NCI-H524 treated with DMSO at 0.1 percent for 48 hours (cell line): ENCODE measurements around the gene PRR27.
"Not testable (repeated sequence)": the region's sequence is repeated elsewhere in the genome, so short reads cannot be mapped to it uniquely, and the experiment has no call there.

ENCODE experiments used
- DNase-seq: peaks from one replicate; lab custom pipeline; 2025; lab: John Stamatoyannopoulos, UW

The PRR27 gene

DNA sequence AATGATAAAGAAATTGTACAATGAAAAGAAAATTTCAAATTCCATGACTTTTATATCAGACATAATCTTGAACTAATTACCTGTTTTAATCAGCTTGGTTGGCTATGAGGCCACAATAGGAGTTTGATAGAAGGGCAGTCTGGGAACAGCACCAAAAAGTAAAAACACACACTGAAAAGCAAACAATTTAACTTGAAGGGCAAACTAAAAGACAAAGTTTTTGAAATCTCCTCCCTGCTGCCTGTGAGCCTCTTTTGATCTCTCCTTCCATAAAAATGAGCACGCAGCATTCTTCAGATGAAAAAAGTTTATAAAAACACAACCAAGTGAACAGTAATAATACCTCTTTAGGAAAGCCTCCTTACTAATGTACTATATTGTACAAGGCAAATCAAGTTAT lies 49.6 kb downstream of the PRR27 start:
- no peak for DNase-seq

DNA sequence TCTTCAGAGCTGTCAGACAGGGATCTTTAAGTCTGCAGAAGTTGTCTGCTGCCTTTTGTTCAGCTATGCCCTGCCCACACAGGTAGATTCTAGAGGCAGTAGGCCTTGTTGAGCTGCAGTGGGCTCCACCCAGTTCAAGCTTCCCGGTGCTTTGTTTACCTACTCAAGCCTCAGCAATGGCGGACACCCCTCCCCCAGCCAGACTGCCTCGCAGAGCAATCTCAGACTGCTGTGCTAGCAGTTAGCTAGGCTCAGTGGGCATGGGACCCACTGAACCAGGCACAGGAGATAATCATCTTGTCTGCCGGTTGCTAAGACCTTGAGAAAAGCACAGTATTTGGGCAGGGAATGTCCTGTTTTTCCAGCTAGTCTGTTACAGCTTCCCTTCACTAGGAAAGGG lies 58.7 kb downstream of the PRR27 start:
- DNase-seq: not testable (repeated sequence)
